HEK293 (cell line): ENCODE results near the gene KLF7.

Source experiments
- CTCF ChIP-seq: fragments of 450-650 bp; formaldehyde crosslinking; IDR thresholded peaks from 2 replicates; pipeline ENCODE4 v1.5.1; 2016; ENCODE audit warnings: missing biosample characterization, missing genetic modification characterization
- SALL2 ChIP-seq: fragments of 450-650 bp; formaldehyde crosslinking; IDR thresholded peaks from 2 replicates; pipeline ENCODE4 v1.5.0; 2017; ENCODE audit warnings: missing biosample characterization, mild to moderate bottlenecking, missing genetic modification characterization, borderline replicate concordance
- SP2 ChIP-seq: fragments of 450-650 bp; formaldehyde crosslinking; IDR thresholded peaks from 2 replicates; pipeline ENCODE4 v1.5.1; 2016; ENCODE audit warnings: missing biosample characterization, missing genetic modification characterization
- YY2 ChIP-seq: fragments of 450-650 bp; formaldehyde crosslinking; IDR thresholded peaks from 2 replicates; pipeline ENCODE4 v1.5.1; 2016; ENCODE audit warnings: missing biosample characterization, missing genetic modification characterization
- ZNF146 ChIP-seq: fragments of 450-650 bp; formaldehyde crosslinking; IDR thresholded peaks from 2 replicates; pipeline ENCODE4 v1.5.1; 2016; ENCODE audit warnings: missing biosample characterization, missing genetic modification characterization
- ZNF274 ChIP-seq, 2 experiments: fragments of 200-500 bp in 1 of 2; fragments of 450-650 bp in 1 of 2; sonication (Bioruptor generic) in 1 of 2; formaldehyde crosslinking in 1 of 2; IDR thresholded peaks; 2 replicates each; pipeline versions ENCODE4 v1.5.1 to v1.6.1; 2014 to 2016; ENCODE audit warnings: borderline replicate concordance in 1 of 2, inconsistent platforms in 1 of 2, low read length in 1 of 2, missing biosample characterization in 1 of 2, missing genetic modification characterization in 1 of 2
- ZNF621 ChIP-seq: fragments of 450-650 bp; formaldehyde crosslinking; IDR thresholded peaks from 2 replicates; pipeline ENCODE4 v1.5.1; 2017; ENCODE audit warnings: missing biosample characterization, missing genetic modification characterization
- ZNF639 ChIP-seq: fragments of 450-650 bp; formaldehyde crosslinking; IDR thresholded peaks from 2 replicates; pipeline ENCODE4 v1.5.1; 2016; ENCODE audit warnings: missing biosample characterization, missing genetic modification characterization
- ZNF645 ChIP-seq: fragments of 450-650 bp; formaldehyde crosslinking; IDR thresholded peaks from 2 replicates; pipeline ENCODE4; 2016; ENCODE audit warnings: missing biosample characterization, missing genetic modification characterization
- ZNF76 ChIP-seq: fragments of 450-650 bp; formaldehyde crosslinking; IDR thresholded peaks from 2 replicates; pipeline ENCODE4; 2016; ENCODE audit warnings: low read depth, missing biosample characterization, missing genetic modification characterization, borderline replicate concordance
- ZSCAN4 ChIP-seq: fragments of 450-650 bp; formaldehyde crosslinking; IDR thresholded peaks from 2 replicates; pipeline ENCODE4 v1.5.1; 2017; ENCODE audit warnings: missing biosample characterization, missing genetic modification characterization

- TF ChIP-seq SALL2 (tag by site-specific recombination): no peak
- TF ChIP-seq CTCF (tag by site-specific recombination): no peak
- TF ChIP-seq ZNF645 (tag by site-specific recombination): no peak
- no peak for TF ChIP-seq ZNF146 (tag by site-specific recombination)
- TF ChIP-seq ZNF639: no peak
- TF ChIP-seq YY2 (tag by site-specific recombination): no peak
- TF ChIP-seq ZSCAN4 (tag by site-specific recombination): no peak
- TF ChIP-seq SP2 (tag by site-specific recombination): no peak
- TF ChIP-seq ZNF76 (tag by site-specific recombination): no peak
- no peak for TF ChIP-seq ZNF274 (IDR thresholded peaks at IDR 0.05; ENCODE audit: low read length)
- TF ChIP-seq ZNF274 (tag by site-specific recombination; IDR thresholded peaks at IDR 0.05; ENCODE audit: borderline replicate concordance): no peak
- TF ChIP-seq ZNF621 (tag by site-specific recombination): no peak
Measured at GRCh38 chr2:207073412-207073800, 92.3 kb downstream of the KLF7 start.
